ENCODE measurements around the gene TAL1.

The TAL1 gene

GRCh38 chr1:47223921-47224675 is 7.9 kb downstream of the TAL1 start:
- no peak for TF ChIP-seq CTCF (IDR thresholded peaks at IDR 0.05; ENCODE audit: low read depth, low read length)
- DNase-seq (ENCODE audit: extremely low read depth, low read depth) = no peak

GRCh38 chr1:47223174-47223920 is 8.7 kb downstream of the TAL1 start:
- TF ChIP-seq CTCF (IDR thresholded peaks at IDR 0.05; ENCODE audit: low read depth, low read length) = no peak
- DNase-seq (ENCODE audit: extremely low read depth, low read depth) = no peak

- no peak for DNase-seq (ENCODE audit: extremely low read depth, low read depth)
- no peak for TF ChIP-seq CTCF (IDR thresholded peaks at IDR 0.05; ENCODE audit: low read depth, low read length)
Measured at GRCh38 chr1:47222476-47222875, 9.5 kb downstream of the TAL1 start.

GRCh38 chr1:47219590-47220220 is 12.3 kb downstream of the TAL1 start:
- DNase-seq (ENCODE audit: extremely low read depth, low read depth) = no peak
- TF ChIP-seq CTCF (IDR thresholded peaks at IDR 0.05; ENCODE audit: low read depth, low read length) = no peak

- DNase-seq (ENCODE audit: extremely low read depth, low read depth) = no peak
- TF ChIP-seq CTCF (IDR thresholded peaks at IDR 0.05; ENCODE audit: low read depth, low read length) = no peak
Measured at GRCh38 chr1:47219001-47219400, 13.0 kb downstream of the TAL1 start.

- no peak for TF ChIP-seq CTCF (IDR thresholded peaks at IDR 0.05; ENCODE audit: low read depth, low read length)
- no peak for DNase-seq (ENCODE audit: extremely low read depth, low read depth)
Measured at GRCh38 chr1:47216278-47217059, 15.6 kb downstream of the TAL1 start.

Measured in AG09319 (cell line).